Chondrocyte (in vitro differentiated cells): ENCODE results near the gene MIPEP. TPM values are rescaled to one million over a fixed set of nuclear protein-coding genes. Genes with fewer than 3 reads are reported as not detected.

ENCODE experiments used
- DNase-seq: peaks from one replicate; pipeline ENCODE4 v3.0.0; 2021; ENCODE audit warnings: mixed read lengths, low spot score
- H3K27ac Mint-ChIP-seq: one replicate; pipeline ENCODE4 v1.8.0; 2021; ENCODE audit warnings: mild to moderate bottlenecking, moderate library complexity, mixed read lengths; ENCODE audit not compliant: unreplicated experiment
- H3K27me3 Mint-ChIP-seq: 2 replicates; pipeline ENCODE4 v1.8.0; 2021; ENCODE audit warnings: low read depth, mixed read lengths
- H3K36me3 Mint-ChIP-seq: 2 replicates; pipeline ENCODE4 v1.8.0; 2021; ENCODE audit warnings: low read depth, mixed read lengths
- H3K4me1 Mint-ChIP-seq: 2 replicates; pipeline ENCODE4 v1.8.0; 2021; ENCODE audit warnings: low read depth, mild to moderate bottlenecking, mixed read lengths
- H3K4me3 Mint-ChIP-seq: one replicate; pipeline ENCODE4 v1.8.0; 2021; ENCODE audit warnings: mild to moderate bottlenecking, moderate library complexity, mixed read lengths; ENCODE audit not compliant: unreplicated experiment
- H3K9me3 Mint-ChIP-seq: 2 replicates; pipeline ENCODE4 v1.8.0; 2021; ENCODE audit warnings: low read depth, mixed read lengths
- total RNA-seq: library from RNA; stranded (reverse); gene quantifications from 3 replicates; pipeline ENCODE4 v1.2.1, GENCODE V29; 2021
- TF ChIP-seq, protein P1 (sequence below): fragments of 200-600 bp; sonication (generic); IDR thresholded peaks from 2 replicates; pipeline ENCODE4 v1.5.0; 2021; ENCODE audit warnings: antibody characterized with exemption, mild to moderate bottlenecking, moderate library complexity

MIPEP gene
- total RNA-seq, 1 donor from 2014 or later = 14.4 TPM

DNA sequence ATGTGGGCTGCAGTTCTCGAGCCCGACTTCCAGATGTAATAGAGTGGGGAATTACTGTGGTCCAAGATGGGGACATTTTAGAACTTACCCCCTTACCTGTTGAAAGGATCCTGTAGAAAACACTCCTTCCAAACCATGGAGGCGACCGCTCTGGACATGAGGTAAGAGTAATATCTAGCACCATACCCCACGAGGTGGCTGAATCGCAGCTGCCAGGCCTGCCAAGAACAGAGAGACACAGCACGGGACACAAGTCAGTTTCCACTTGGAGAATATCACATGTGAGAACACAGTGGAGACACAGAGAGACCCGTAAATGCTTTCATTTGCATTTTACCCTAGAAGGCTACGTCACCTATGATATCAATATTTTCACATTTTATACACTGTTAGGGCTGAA, 129.2 kb downstream of the MIPEP start:
- no peak for DNase-seq
- Mint-ChIP-seq H3K4me3 (no peak overlapping the region), H3K4me1 (peaks cover 9% of the 10 kb centered on the region), H3K36me3 (no peaks in the 10 kb centered on the region), H3K9me3 (no peaks in the 10 kb centered on the region), H3K27me3 (no peaks in the 10 kb centered on the region), H3K27ac (no peak overlapping the region)
- TF ChIP-seq, protein P1, sequence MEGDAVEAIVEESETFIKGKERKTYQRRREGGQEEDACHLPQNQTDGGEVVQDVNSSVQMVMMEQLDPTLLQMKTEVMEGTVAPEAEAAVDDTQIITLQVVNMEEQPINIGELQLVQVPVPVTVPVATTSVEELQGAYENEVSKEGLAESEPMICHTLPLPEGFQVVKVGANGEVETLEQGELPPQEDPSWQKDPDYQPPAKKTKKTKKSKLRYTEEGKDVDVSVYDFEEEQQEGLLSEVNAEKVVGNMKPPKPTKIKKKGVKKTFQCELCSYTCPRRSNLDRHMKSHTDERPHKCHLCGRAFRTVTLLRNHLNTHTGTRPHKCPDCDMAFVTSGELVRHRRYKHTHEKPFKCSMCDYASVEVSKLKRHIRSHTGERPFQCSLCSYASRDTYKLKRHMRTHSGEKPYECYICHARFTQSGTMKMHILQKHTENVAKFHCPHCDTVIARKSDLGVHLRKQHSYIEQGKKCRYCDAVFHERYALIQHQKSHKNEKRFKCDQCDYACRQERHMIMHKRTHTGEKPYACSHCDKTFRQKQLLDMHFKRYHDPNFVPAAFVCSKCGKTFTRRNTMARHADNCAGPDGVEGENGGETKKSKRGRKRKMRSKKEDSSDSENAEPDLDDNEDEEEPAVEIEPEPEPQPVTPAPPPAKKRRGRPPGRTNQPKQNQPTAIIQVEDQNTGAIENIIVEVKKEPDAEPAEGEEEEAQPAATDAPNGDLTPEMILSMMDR = no peak

DNA sequence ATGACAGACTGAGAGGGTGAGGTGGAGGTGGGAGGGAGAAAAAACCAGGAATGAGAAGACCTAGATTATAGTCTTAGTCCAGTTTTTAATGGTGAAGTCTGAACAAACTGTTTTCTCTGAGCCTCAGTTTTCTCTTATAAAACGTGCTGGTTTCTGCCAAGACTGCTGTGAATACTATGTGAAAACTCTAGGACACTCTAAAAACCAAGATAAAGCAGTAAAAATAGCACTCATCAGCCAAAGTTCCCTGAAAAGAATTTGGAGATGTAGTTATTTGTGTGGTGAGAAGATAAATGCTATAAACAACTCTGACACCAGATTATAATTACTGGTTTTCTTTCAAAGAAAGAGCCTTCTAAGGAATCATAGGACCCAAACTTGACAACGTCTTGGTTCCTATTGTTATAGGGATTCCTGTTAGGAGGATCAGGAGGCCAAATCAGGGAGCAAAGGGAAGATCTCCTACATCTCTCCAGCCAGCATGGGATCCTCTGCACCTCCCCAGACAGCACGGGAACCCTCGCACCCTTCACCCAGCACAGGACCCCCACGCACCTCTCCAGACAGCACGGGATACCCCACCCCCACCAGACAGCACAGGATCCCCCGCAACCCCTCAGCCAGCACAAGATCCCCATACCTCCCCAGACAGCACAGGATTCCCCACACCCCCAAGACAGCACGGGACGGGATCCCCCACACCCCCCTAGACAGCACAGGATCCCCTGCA, 130.2 kb downstream of the MIPEP start:
- TF ChIP-seq, protein P1 = no peak
- Mint-ChIP-seq H3K4me3 (no peak overlapping the region), H3K4me1 (peaks cover 20% of the 10 kb centered on the region), H3K9me3 (no peaks in the 10 kb centered on the region), H3K36me3 (no peaks in the 10 kb centered on the region), H3K27ac (no peak overlapping the region), H3K27me3 (no peaks in the 10 kb centered on the region)
- no peak for DNase-seq

DNA sequence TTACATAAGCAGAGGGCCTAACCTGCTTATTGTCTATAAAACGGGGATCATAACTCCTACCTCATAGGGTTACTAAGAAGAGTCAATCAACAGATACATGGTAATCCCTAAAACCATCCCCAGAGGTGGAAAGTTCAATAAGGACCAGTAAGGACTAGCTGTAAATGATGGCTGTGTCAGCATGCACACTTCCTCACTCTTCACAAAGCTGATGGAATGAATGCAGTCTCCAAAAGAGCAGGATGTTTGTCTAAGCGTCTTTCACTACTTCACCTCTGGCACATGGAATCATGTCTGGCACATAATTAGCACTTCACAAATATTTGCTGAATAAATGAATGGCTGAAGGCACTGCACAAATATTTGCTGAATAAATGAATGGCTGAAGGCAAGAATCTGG, 134.2 kb downstream of the MIPEP start:
- Mint-ChIP-seq H3K27ac (no peak overlapping the region), H3K36me3 (peaks cover 1% of the 10 kb centered on the region), H3K27me3 (no peaks in the 10 kb centered on the region), H3K4me3 (no peak overlapping the region), H3K9me3 (no peaks in the 10 kb centered on the region), H3K4me1 (peaks cover 45% of the 10 kb centered on the region)
- TF ChIP-seq, protein P1 = no peak
- no peak for DNase-seq

DNA sequence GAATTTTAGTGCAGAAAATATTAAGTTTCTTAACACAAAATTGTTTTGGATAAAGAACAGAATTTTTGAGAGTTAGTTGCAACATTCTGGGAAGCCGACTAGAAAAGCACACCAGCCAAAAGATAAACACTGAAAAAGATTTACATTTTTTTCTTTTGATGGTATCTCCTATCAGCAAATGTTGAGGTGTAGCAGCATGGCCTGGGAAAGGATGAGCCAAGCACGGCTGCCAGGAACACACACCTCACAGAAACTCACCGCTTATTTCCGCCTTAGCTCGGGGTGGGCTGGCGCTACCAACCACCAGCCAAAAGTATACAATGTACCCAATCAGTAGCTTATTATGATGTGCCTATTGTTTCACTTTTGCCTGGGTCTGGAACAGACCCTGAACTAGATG, 134.7 kb downstream of the MIPEP start:
- H3K27me3 Mint-ChIP-seq = no peaks in the 10 kb centered on the region
- DNase-seq = no peak
- H3K36me3 Mint-ChIP-seq = peaks cover 1% of the 10 kb centered on the region

DNA sequence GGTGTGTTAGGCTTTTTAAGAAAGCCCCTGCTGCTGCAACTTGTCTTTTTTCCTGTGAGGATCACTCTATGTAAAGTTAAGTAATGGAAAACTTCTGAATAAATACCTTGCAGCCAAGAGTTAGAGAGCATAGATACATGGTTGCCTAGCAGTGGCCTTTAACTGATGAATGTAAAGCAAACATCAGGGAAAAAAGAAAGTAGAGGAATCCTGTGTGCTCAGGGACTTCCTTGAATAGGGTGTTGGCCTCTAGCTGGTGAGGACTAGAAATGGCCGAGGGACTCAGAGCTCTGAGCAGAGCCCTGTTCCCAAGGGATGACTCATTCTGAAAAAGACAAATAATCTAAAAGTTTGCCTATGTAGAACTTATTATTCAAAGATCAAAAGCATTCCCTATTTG, 135.7 kb downstream of the MIPEP start:
- Mint-ChIP-seq H3K4me3 (no peak overlapping the region), H3K9me3 (no peaks in the 10 kb centered on the region), H3K36me3 (peaks cover 1% of the 10 kb centered on the region), H3K27me3 (no peaks in the 10 kb centered on the region), H3K27ac (peak overlapping the region; percentile 70), H3K4me1 (peaks cover 41% of the 10 kb centered on the region)
- TF ChIP-seq, protein P1 = no peak
- DNase-seq = no peak

More for the DNA sequence above, 134.7 kb downstream of the MIPEP start:
- H3K9me3 Mint-ChIP-seq = no peaks in the 10 kb centered on the region
- no peak overlapping the region for H3K27ac Mint-ChIP-seq
- TF ChIP-seq, protein P1 = no peak
- H3K4me1 Mint-ChIP-seq = peaks cover 45% of the 10 kb centered on the region
- H3K4me3 Mint-ChIP-seq = no peak overlapping the region
